ENCODE results near the gene TMIE.

The TMIE gene

DNA sequence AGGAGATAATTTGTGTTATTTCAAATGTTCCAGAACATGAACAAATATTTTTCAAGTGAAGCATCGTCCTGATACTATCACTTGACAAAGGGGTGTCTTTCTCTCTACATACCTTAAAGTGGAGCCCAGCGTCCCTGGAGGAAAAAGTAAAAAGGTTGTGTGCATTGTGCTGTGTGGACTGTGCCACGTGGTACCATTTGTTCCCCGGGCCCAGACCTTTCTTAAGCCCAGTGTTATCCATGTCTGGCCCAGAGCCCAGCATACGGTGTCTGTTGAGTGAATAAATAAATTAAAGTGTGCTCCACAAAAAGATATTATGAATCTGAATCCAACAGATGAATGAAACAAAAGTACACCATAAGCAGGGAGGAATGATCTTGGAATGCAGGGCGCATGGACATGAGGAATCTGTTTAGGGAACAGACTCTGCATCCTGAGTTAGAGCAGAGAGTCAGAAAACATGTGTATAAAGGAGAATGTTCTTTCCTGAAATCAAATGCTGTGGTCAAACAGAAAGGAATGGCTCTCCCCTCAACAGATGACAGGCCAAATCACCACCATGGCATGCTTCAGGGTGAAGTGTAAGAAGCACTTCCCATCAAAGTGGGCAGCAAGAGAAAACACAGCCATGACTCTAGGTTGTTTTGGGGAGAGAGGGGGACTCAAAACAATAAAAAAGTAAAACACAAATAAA, 24.6 kb downstream of the TMIE start:
- DNase-seq (ENCODE audit: low read depth), result no peak
- TF ChIP-seq, protein P1, sequence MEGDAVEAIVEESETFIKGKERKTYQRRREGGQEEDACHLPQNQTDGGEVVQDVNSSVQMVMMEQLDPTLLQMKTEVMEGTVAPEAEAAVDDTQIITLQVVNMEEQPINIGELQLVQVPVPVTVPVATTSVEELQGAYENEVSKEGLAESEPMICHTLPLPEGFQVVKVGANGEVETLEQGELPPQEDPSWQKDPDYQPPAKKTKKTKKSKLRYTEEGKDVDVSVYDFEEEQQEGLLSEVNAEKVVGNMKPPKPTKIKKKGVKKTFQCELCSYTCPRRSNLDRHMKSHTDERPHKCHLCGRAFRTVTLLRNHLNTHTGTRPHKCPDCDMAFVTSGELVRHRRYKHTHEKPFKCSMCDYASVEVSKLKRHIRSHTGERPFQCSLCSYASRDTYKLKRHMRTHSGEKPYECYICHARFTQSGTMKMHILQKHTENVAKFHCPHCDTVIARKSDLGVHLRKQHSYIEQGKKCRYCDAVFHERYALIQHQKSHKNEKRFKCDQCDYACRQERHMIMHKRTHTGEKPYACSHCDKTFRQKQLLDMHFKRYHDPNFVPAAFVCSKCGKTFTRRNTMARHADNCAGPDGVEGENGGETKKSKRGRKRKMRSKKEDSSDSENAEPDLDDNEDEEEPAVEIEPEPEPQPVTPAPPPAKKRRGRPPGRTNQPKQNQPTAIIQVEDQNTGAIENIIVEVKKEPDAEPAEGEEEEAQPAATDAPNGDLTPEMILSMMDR (IDR thresholded peaks at IDR 0.05; ENCODE audit: insufficient read depth, low read depth, low read length, missing control alignments), result no peak

GRCh38 chr3:46729038-46729437, 27.8 kb downstream of the TMIE start:
- TF ChIP-seq, protein P1 (IDR thresholded peaks at IDR 0.05; ENCODE audit: insufficient read depth, low read depth, low read length, missing control alignments), result no peak
- no peak for DNase-seq (ENCODE audit: low read depth)
- no peak overlapping the region for H3K4me3 ChIP-seq (ENCODE audit: low read length)

More for the DNA sequence above, 24.6 kb downstream of the TMIE start:
- no peak overlapping the region for H3K4me3 ChIP-seq (ENCODE audit: low read length)

- TF ChIP-seq, protein P1 (IDR thresholded peaks at IDR 0.05; ENCODE audit: insufficient read depth, low read depth, low read length, missing control alignments), result no peak
- H3K4me3 ChIP-seq (ENCODE audit: low read length), result no peak overlapping the region
- no peak for DNase-seq (ENCODE audit: low read depth)
Observed at GRCh38 chr3:46730819-46731218, 29.6 kb downstream of the TMIE start.

DNA sequence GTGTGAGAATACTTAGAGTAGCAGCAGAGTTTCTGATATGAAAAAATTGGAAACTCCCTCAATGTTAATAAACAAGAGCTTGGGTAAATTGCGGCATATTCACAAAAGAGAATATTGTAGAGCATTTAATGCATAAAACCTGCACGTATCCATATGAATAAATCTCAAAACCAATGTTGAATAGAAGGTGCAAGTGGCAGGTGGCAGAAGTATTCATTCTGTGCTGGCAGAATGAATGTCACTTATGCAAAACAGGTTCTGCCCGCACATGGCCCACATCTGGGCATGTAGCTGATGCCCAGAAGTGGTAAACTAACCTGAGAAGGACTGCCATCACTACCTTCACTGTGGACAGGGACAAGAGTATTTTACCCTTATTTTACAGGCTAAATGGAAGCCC, 30.6 kb downstream of the TMIE start:
- no peak for DNase-seq (ENCODE audit: low read depth)
- no peak overlapping the region for H3K4me3 ChIP-seq (ENCODE audit: low read length)
- TF ChIP-seq, protein P1 (IDR thresholded peaks at IDR 0.05; ENCODE audit: insufficient read depth, low read depth, low read length, missing control alignments), result no peak

- peak; percentile 9 for DNase-seq (ENCODE audit: low read depth)
- H3K4me3 ChIP-seq (ENCODE audit: low read length), result no peak overlapping the region
- TF ChIP-seq, protein P1 (IDR thresholded peaks at IDR 0.05; ENCODE audit: insufficient read depth, low read depth, low read length, missing control alignments), result no peak
Observed at GRCh38 chr3:46733026-46733800, 32.0 kb downstream of the TMIE start.

DNA sequence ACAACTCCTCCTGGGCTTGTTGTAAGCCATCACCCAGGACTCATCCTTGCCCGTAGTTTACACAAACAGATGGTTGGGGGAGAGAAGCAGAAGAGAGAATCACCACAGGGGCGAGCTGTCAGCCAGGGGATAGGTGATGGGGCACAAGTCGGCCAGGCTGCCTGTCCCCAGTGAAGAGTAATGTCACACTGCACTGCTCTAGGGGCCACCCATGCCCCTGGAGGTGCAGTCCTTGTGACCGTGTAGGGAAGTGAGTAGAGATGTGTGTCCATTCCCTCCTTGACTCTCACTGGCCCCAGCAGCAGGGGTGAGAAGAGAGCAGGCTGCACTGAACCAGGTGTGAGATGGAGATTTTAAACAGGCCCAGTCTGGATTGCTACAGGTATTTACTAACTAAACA, 33.6 kb downstream of the TMIE start:
- no peak overlapping the region for H3K4me3 ChIP-seq (ENCODE audit: low read length)
- no peak for DNase-seq (ENCODE audit: low read depth)
- TF ChIP-seq, protein P1 (IDR thresholded peaks at IDR 0.05; ENCODE audit: insufficient read depth, low read depth, low read length, missing control alignments), result no peak

Measured in epithelial cell of esophagus (primary cell).